SK-N-SH treated with all-trans-retinoic acid at 6 μM for 48 hours (cell line): ENCODE results near the gene RGCC.

Experiments used
- BACH2 ChIP-seq: fragments of 250-450 bp; sonication (Bioruptor Pico); IDR thresholded peaks from 2 replicates; pipeline ENCODE4 v1.9.0; 2021; ENCODE audit warnings: mild to moderate bottlenecking, borderline replicate concordance
- CSDC2 ChIP-seq: fragments of 250-450 bp; sonication (Bioruptor Pico); IDR thresholded peaks from 2 replicates; pipeline ENCODE4 v1.5.0; 2020; ENCODE audit warnings: mild to moderate bottlenecking, moderate library complexity
- PATZ1 ChIP-seq: fragments of 250-450 bp; sonication (Bioruptor Pico); IDR thresholded peaks from 2 replicates; pipeline ENCODE4 v1.8.0; 2020; ENCODE audit warnings: mild to moderate bottlenecking, moderate library complexity, borderline replicate concordance
- TSHZ2 ChIP-seq: fragments of 250-450 bp; sonication (Bioruptor Pico); IDR thresholded peaks from 2 replicates; pipeline ENCODE4 v1.5.0; 2020; ENCODE audit warnings: mild to moderate bottlenecking, moderate library complexity
- ZC3H10 ChIP-seq: fragments of 250-450 bp; sonication (Bioruptor Pico); IDR thresholded peaks from 2 replicates; pipeline ENCODE4 v1.5.1; 2021; ENCODE audit warnings: mild to moderate bottlenecking, moderate library complexity
- ZFP30 ChIP-seq: fragments of 450-650 bp; formaldehyde crosslinking; IDR thresholded peaks from 2 replicates; pipeline ENCODE4 v1.5.0; 2022; ENCODE audit warnings: mild to moderate bottlenecking, moderate library complexity
- ZNF565 ChIP-seq: fragments of 450-650 bp; formaldehyde crosslinking; conservative IDR thresholded peaks from 2 replicates; pipeline ENCODE4 v1.5.0; 2020; ENCODE audit warnings: low read depth, mild to moderate bottlenecking, moderate library complexity

GRCh38 chr13:41452462-41452861 lies 4.9 kb upstream of the RGCC start:
- TF ChIP-seq ZFP30 (CRISPR knock-in tag): no peak
- no peak for TF ChIP-seq ZC3H10 (CRISPR knock-in tag)
- no peak for TF ChIP-seq BACH2 (CRISPR knock-in tag)
- TF ChIP-seq ZNF565 (CRISPR knock-in tag): no peak
- TF ChIP-seq PATZ1 (CRISPR knock-in tag): no peak
- TF ChIP-seq TSHZ2 (CRISPR knock-in tag): no peak
- TF ChIP-seq CSDC2 (CRISPR knock-in tag): no peak
